ENCODE data around the gene DGLUCY.

- TF ChIP-seq CTCF (IDR thresholded peaks at IDR 0.05) (no peak), POLR2A (IDR thresholded peaks at IDR 0.05) (no peak)
Observed at GRCh38 chr14:91098591-91098990, 15.3 kb upstream of the DGLUCY start.

Data from prostate gland (tissue), 2 donors.